Measurements from ENCODE around the gene CDKL1. TPM values are rescaled to one million over a fixed set of nuclear protein-coding genes. Genes with fewer than 3 reads are reported as not detected.

Gene CDKL1
- total RNA-seq, 2 donors from 2014 or later = 2.4 to 4.6 TPM

GRCh38 chr14:50423529-50423928, 26.8 kb upstream of the CDKL1 start:
- Histone ChIP-seq H3K36me3 (peaks cover 31% of the 10 kb centered on the region), H3K27me3 (no peaks in the 10 kb centered on the region)
- TF ChIP-seq, protein P1, sequence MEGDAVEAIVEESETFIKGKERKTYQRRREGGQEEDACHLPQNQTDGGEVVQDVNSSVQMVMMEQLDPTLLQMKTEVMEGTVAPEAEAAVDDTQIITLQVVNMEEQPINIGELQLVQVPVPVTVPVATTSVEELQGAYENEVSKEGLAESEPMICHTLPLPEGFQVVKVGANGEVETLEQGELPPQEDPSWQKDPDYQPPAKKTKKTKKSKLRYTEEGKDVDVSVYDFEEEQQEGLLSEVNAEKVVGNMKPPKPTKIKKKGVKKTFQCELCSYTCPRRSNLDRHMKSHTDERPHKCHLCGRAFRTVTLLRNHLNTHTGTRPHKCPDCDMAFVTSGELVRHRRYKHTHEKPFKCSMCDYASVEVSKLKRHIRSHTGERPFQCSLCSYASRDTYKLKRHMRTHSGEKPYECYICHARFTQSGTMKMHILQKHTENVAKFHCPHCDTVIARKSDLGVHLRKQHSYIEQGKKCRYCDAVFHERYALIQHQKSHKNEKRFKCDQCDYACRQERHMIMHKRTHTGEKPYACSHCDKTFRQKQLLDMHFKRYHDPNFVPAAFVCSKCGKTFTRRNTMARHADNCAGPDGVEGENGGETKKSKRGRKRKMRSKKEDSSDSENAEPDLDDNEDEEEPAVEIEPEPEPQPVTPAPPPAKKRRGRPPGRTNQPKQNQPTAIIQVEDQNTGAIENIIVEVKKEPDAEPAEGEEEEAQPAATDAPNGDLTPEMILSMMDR (IDR thresholded peaks at IDR 0.05) = no peak

DNA sequence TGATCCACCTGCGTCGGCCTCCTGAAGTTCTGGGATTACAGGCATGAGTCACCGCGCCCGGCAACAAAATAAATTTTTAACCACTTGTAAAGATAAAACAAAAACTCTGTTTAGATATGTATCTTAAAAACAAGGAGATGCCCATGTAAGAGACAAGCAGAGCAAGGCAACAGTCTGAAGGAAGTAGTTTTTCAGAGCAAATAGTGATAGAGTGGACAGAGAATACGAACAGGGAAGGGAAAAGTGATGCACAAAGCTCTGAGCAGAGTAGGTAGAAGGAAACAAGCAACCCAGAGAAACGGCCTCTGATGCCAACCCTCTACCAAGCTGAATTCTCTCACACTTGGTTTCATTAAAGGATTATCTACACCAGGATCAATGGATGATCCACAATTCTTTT, 24.8 kb upstream of the CDKL1 start:
- no peak overlapping the region for H3K4me3 ChIP-seq
- TF ChIP-seq, protein P1 (IDR thresholded peaks at IDR 0.05) = no peak
- peaks cover 31% of the 10 kb centered on the region for H3K36me3 ChIP-seq
- H3K27me3 ChIP-seq = no peaks in the 10 kb centered on the region
- H3K27ac ChIP-seq = no peak overlapping the region
- no peaks in the 10 kb centered on the region for H3K9me3 ChIP-seq
- DNase-seq (ENCODE audit: low spot score) = no peak
- H3K4me1 ChIP-seq = no peaks in the 10 kb centered on the region

More at GRCh38 chr14:50423529-50423928, 26.8 kb upstream of the CDKL1 start:
- H3K9me3 ChIP-seq = no peaks in the 10 kb centered on the region
- no peak overlapping the region for H3K4me3 ChIP-seq
- H3K27ac ChIP-seq = no peak overlapping the region
- H3K4me1 ChIP-seq = no peaks in the 10 kb centered on the region
- DNase-seq (ENCODE audit: low spot score) = no peak

GRCh38 chr14:50417853-50418252, 21.2 kb upstream of the CDKL1 start:
- no peak for DNase-seq (ENCODE audit: low spot score)
- H3K27ac ChIP-seq = no peak overlapping the region
- H3K9me3 ChIP-seq = no peaks in the 10 kb centered on the region
- no peak overlapping the region for H3K4me3 ChIP-seq
- no peaks in the 10 kb centered on the region for H3K4me1 ChIP-seq
- TF ChIP-seq, protein P1 (IDR thresholded peaks at IDR 0.05) = no peak
- no peaks in the 10 kb centered on the region for H3K27me3 ChIP-seq
- peaks cover 15% of the 10 kb centered on the region for H3K36me3 ChIP-seq

- no peak overlapping the region for H3K27ac ChIP-seq
- H3K27me3 ChIP-seq = no peaks in the 10 kb centered on the region
- no peaks in the 10 kb centered on the region for H3K9me3 ChIP-seq
- no peaks in the 10 kb centered on the region for H3K4me1 ChIP-seq
- H3K36me3 ChIP-seq = no peaks in the 10 kb centered on the region
- H3K4me3 ChIP-seq = no peak overlapping the region
- no peak for DNase-seq (ENCODE audit: low spot score)
- TF ChIP-seq, protein P1 (IDR thresholded peaks at IDR 0.05) = no peak
Measured at GRCh38 chr14:50410921-50411320, 14.2 kb upstream of the CDKL1 start.

DNA sequence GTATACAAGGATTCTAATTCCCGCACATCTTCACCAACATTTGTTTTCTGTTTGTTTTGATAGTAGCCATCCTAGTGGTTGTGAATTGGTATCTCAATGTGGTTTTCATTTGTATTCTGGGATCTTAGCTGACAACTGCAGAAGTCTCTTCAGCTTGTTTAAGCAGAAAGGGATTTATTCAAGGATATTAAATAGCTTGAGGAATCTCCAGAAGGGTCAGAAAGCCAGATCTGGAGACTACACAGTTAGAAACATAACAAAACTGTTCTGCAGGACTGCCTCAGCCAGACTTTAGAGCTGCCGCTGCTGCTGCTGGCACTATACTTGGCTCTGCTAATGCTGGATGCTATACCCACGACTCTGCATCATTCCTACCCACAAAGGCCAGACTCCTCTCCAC, 13.4 kb upstream of the CDKL1 start:
- H3K9me3 ChIP-seq = no peaks in the 10 kb centered on the region
- H3K36me3 ChIP-seq = no peaks in the 10 kb centered on the region
- no peak overlapping the region for H3K27ac ChIP-seq
- TF ChIP-seq, protein P1 (IDR thresholded peaks at IDR 0.05) = no peak
- no peak for DNase-seq (ENCODE audit: low spot score)
- H3K27me3 ChIP-seq = no peaks in the 10 kb centered on the region
- no peak overlapping the region for H3K4me3 ChIP-seq
- no peaks in the 10 kb centered on the region for H3K4me1 ChIP-seq

- no peak overlapping the region for H3K4me3 ChIP-seq
- no peaks in the 10 kb centered on the region for H3K9me3 ChIP-seq
- H3K36me3 ChIP-seq = no peaks in the 10 kb centered on the region
- H3K4me1 ChIP-seq = no peaks in the 10 kb centered on the region
- DNase-seq (ENCODE audit: low spot score) = no peak
- TF ChIP-seq, protein P1 (IDR thresholded peaks at IDR 0.05) = no peak
- H3K27ac ChIP-seq = no peak overlapping the region
- no peaks in the 10 kb centered on the region for H3K27me3 ChIP-seq
Measured at GRCh38 chr14:50407111-50407812, 10.6 kb upstream of the CDKL1 start.
